Measurements from ENCODE around the gene TBX1.

TBX1 gene

DNA sequence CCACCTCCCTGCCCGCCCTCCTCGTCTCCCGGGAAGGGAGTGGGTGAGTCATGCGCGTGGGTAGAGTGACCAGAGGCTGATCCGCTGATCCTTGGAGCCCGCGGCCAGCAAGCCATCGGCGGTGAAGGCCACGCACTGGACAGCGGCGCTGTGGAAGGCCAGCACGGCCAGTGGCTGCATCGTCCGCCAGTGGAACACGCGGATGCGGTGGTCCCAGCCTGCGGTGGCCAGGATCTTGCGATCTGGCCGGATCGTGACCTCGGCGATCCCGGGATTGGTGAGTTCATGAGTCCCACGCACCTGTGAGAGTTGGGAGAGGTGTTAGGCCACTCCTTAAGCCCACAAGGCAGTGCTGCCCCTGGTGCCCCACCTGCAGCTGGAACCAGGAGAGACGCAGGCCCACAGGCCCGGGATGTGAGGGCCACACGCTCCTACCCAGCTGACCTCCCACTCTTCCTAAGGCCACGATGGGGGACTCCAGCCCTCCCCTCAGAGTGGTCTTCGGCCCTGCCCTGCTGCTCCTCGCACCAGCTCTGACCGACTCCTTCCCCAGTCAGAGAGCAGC, 28.2 kb downstream of the TBX1 start:
- no peak overlapping the region for H3K27ac ChIP-seq (replicated peaks)
- DNase-seq (ENCODE audit: low read depth in 1 of 2, low spot score in 1 of 2), result no peak
- no peaks in the 10 kb centered on the region for H3K27me3 ChIP-seq (ENCODE audit: insufficient read depth, poor library complexity, severe bottlenecking)
- H3K4me3 ChIP-seq (replicated peaks; ENCODE audit: insufficient read depth, low read length), result no peak overlapping the region
- TF ChIP-seq CTCF (IDR thresholded peaks at IDR 0.05; ENCODE audit: insufficient read depth, low read length) (no peak), POLR2AphosphoS5 (IDR thresholded peaks at IDR 0.05; ENCODE audit: low read depth) (no peak), SPI1 (IDR thresholded peaks at IDR 0.05; ENCODE audit: borderline replicate concordance, low read depth) (no peak), GABPA (IDR thresholded peaks at IDR 0.05; ENCODE audit: low read depth) (no peak)
- TF ChIP-seq, protein P1, sequence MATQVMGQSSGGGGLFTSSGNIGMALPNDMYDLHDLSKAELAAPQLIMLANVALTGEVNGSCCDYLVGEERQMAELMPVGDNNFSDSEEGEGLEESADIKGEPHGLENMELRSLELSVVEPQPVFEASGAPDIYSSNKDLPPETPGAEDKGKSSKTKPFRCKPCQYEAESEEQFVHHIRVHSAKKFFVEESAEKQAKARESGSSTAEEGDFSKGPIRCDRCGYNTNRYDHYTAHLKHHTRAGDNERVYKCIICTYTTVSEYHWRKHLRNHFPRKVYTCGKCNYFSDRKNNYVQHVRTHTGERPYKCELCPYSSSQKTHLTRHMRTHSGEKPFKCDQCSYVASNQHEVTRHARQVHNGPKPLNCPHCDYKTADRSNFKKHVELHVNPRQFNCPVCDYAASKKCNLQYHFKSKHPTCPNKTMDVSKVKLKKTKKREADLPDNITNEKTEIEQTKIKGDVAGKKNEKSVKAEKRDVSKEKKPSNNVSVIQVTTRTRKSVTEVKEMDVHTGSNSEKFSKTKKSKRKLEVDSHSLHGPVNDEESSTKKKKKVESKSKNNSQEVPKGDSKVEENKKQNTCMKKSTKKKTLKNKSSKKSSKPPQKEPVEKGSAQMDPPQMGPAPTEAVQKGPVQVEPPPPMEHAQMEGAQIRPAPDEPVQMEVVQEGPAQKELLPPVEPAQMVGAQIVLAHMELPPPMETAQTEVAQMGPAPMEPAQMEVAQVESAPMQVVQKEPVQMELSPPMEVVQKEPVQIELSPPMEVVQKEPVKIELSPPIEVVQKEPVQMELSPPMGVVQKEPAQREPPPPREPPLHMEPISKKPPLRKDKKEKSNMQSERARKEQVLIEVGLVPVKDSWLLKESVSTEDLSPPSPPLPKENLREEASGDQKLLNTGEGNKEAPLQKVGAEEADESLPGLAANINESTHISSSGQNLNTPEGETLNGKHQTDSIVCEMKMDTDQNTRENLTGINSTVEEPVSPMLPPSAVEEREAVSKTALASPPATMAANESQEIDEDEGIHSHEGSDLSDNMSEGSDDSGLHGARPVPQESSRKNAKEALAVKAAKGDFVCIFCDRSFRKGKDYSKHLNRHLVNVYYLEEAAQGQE (IDR thresholded peaks at IDR 0.05; ENCODE audit: insufficient replicate concordance, low read depth), result no peak

DNA sequence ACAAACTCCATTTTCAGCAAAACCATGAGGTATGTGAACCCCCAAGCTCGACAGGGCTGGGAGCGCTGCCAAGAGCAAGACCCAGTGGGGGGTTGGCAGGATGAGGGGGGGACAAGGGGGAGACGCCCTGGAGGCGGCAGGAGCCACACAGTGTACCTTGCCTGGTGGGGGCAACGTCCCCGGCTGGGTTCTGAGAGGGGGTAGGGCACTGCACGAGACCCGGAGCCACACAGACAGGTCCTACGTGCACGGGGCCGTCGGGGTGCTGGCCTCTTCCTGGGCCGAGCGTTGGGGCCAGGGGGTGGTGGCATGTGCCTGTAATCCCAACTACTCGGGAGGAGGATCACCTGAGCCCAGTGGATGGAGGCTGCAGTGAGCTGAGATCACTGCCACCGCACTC, 28.8 kb downstream of the TBX1 start:
- no peak overlapping the region for H3K4me3 ChIP-seq (replicated peaks; ENCODE audit: insufficient read depth, low read length)
- DNase-seq (ENCODE audit: low read depth in 1 of 2, low spot score in 1 of 2), result no peak
- TF ChIP-seq GABPA (IDR thresholded peaks at IDR 0.05; ENCODE audit: low read depth) (no peak), SPI1 (IDR thresholded peaks at IDR 0.05; ENCODE audit: borderline replicate concordance, low read depth) (no peak), POLR2AphosphoS5 (IDR thresholded peaks at IDR 0.05; ENCODE audit: low read depth) (no peak), CTCF (IDR thresholded peaks at IDR 0.05; ENCODE audit: insufficient read depth, low read length) (no peak)
- TF ChIP-seq, protein P1 (IDR thresholded peaks at IDR 0.05; ENCODE audit: insufficient replicate concordance, low read depth), result no peak
- H3K27me3 ChIP-seq (ENCODE audit: insufficient read depth, poor library complexity, severe bottlenecking), result no peaks in the 10 kb centered on the region
- no peak overlapping the region for H3K27ac ChIP-seq (replicated peaks)

- DNase-seq (ENCODE audit: low read depth in 1 of 2, low spot score in 1 of 2), result no peak
- H3K27me3 ChIP-seq (ENCODE audit: insufficient read depth, poor library complexity, severe bottlenecking), result no peaks in the 10 kb centered on the region
- no peak overlapping the region for H3K27ac ChIP-seq (replicated peaks)
- H3K4me3 ChIP-seq (replicated peaks; ENCODE audit: insufficient read depth, low read length), result no peak overlapping the region
- TF ChIP-seq, protein P1 (IDR thresholded peaks at IDR 0.05; ENCODE audit: insufficient replicate concordance, low read depth), result no peak
- TF ChIP-seq GABPA (IDR thresholded peaks at IDR 0.05; ENCODE audit: low read depth) (no peak), SPI1 (IDR thresholded peaks at IDR 0.05; ENCODE audit: borderline replicate concordance, low read depth) (no peak), POLR2AphosphoS5 (IDR thresholded peaks at IDR 0.05; ENCODE audit: low read depth) (no peak), CTCF (IDR thresholded peaks at IDR 0.05; ENCODE audit: insufficient read depth, low read length) (no peak)
Observed at GRCh38 chr22:19789828-19790227, 29.2 kb downstream of the TBX1 start.

Data from HL-60 (cell line).